GM10266 (cell line): ENCODE results near the gene ARID1B.

ENCODE experiments used
- DNase-seq: peaks from one replicate; pipeline ENCODE4 v3.0.0; 2012; ENCODE audit errors: extremely low spot score
- TF ChIP-seq, protein P1 (sequence below): IDR thresholded peaks from 2 replicates; pipeline ENCODE4 v1.5.1; 2012; ENCODE audit warnings: mild to moderate bottlenecking, low read depth; ENCODE audit not compliant: control insufficient read depth, insufficient read depth; ENCODE audit errors: missing control alignments

ARID1B gene

DNA sequence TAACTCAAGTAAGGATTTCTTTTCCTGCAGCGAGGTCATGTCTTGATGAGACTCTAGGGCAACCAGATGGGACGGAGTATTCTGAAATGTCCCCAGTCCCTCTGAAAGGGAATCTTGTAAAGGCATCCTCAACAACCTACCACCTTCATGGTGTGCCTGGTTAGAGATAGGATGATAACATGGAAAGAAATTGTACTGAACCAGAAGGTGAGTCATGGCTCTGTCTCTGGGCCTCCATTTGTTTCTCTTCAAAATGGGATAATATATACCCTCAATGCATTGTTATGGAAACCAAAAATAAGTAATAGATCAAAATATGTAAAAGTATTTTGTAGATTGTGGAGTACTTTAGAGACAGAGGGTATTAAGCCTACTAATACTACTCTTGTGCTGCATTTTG is 219.1 kb downstream of the ARID1B start:
- TF ChIP-seq, protein P1, sequence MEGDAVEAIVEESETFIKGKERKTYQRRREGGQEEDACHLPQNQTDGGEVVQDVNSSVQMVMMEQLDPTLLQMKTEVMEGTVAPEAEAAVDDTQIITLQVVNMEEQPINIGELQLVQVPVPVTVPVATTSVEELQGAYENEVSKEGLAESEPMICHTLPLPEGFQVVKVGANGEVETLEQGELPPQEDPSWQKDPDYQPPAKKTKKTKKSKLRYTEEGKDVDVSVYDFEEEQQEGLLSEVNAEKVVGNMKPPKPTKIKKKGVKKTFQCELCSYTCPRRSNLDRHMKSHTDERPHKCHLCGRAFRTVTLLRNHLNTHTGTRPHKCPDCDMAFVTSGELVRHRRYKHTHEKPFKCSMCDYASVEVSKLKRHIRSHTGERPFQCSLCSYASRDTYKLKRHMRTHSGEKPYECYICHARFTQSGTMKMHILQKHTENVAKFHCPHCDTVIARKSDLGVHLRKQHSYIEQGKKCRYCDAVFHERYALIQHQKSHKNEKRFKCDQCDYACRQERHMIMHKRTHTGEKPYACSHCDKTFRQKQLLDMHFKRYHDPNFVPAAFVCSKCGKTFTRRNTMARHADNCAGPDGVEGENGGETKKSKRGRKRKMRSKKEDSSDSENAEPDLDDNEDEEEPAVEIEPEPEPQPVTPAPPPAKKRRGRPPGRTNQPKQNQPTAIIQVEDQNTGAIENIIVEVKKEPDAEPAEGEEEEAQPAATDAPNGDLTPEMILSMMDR = no peak
- no peak for DNase-seq

DNA sequence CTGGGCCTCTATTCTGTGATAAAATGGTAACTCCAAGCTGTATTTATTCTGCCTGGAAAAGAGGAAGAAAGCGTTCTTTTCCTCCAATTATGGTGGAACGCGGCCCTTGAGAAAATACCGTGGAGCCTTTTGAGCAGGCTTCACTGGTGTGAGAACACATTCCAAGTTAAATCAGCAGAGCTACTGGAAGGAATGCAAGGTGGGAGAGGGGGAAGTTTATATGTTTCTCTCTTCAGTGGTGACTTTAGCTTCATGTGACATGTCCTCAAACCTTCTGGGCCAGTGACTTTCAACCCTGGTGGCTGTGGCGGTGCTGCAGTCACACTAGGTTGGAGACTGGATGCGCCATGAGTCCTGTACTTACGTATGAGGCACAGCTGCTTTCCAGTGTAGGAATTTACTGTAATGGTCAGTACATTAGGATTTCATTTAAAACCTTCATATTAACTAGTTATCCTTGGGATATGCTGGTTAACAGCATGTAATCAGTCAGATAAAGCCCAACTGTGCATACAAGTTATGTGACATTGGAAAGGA is 221.7 kb downstream of the ARID1B start:
- TF ChIP-seq, protein P1 = no peak
- DNase-seq = no peak

DNA sequence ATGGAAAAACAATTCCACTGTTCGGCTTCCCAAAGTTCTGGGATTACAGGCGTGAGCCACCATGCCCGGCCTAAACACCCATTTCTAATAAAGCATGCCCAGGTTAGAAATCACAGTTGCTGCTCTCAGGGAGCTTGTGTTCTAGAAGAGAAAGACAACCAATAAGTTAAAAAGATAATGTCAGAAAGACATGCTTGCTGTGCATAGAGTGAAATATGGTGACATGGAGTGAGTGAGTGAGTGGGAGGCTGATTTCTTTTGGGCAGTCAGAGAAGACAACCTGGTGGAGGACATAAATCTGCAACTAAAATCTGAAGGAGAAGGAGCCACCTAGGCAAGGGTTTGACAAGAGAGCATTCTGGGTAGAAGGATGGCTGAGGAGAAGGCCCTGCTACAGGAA is 222.6 kb downstream of the ARID1B start:
- TF ChIP-seq, protein P1 = no peak
- DNase-seq = no peak

DNA sequence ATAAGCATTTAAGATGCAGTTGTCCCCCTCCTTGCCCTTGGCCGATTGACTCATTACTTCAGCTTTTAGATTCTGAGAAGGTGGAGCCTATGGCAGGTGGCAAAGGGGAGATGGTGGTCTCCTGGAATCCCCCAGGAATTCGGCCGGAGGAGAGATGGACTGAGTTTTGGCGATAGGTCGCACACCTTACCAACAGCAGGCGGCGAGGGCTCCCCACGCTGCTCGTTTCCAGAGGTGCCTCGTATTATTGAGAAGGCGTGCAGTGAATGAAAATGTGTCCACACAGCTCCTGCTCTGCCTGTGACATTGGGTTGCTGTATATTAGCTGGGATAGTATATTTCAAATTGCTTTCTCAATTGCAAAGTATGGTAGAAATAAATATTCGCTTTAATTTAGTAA is 224.5 kb downstream of the ARID1B start:
- DNase-seq = no peak
- TF ChIP-seq, protein P1 = no peak

DNA sequence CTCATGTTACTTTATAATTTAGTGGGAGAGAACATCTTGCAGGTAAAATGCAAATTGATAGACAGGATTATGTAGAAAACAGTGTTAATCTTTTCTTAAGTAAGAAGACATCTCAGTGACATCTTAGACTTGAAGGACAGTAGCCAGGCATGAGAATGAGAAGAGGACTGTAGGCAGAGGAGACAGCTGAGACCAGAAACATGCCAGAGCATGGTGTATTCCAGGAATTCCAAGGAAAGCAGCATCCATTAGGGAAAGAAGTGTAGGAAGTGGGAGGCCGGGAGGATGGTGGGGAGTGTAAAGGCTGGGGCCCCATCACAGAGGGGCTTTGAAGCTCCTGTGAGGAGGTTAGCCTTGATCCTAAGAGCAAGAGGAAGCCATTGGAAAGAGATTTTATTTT is 225.6 kb downstream of the ARID1B start:
- no peak for DNase-seq
- TF ChIP-seq, protein P1 = no peak

DNA sequence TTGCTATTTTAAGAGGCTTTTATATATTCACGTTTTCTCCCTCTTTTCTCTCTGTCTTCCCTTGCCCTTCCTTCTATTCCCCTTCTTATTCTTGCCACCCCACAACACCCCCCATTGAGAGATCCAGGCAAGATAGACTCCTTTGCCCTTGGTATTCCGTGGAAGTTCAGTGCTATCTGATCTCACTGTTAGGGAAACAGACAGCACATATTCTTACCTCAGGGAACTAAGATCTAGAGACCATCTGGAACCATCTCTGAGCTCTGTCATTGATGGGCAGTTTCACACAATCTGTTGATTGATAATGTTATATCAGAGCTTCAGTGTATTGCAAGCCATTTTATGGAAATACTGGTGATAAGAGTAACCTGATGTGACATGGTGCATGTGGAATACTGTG is 228.8 kb downstream of the ARID1B start:
- TF ChIP-seq, protein P1 = no peak
- no peak for DNase-seq

DNA sequence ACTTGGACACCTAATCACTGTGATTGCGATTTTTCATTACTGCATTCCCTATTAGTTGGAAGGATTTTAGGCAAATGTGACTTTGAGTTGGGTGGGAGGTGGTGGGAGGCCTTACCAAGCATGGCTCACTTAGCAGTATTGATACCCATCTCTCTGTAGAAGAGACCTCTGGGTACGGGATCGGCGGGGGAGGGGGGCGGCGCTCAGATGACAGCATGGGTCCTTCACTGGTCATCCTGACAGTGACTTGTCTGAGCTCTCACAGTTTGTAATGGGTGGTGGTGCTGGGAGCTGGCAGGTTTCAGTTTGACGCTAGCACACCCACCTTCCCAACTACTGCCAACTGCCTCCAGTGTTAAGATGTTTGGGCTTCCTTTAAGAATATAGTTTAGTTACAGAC is 231.4 kb downstream of the ARID1B start:
- no peak for DNase-seq
- TF ChIP-seq, protein P1 = no peak
